Left ventricle myocardium superior (tissue), 1 donor: Measurements from ENCODE around the gene KCND2. TPM values are rescaled to one million over a fixed set of nuclear protein-coding genes. Genes with fewer than 3 reads are reported as not detected.

Experiments used
- ATAC-seq: fragments of 200-7000 bp; cut with Tn5 transposase; one replicate; pipeline ENCODE4 v1.9.1; 2020; ENCODE audit warnings: mild to moderate bottlenecking, moderate library complexity
- DNase-seq: peaks from one replicate; pipeline ENCODE4 v3.0.0-alpha.2; 2020
- intact Hi-C: fragments of 100-400 bp; cut with micrococcal nuclease; formaldehyde crosslinking; loops from one replicate; pipeline ENCODE4 v1.11.0; 2022
- total RNA-seq: library from RNA; stranded (reverse); fragmentation: NEBNext Ultra II Directional; extraction: Animal tissue kit (Norgen Biotek cat#: 25700); gene quantifications from one replicate; pipeline ENCODE4 v1.2.1, GENCODE V29; 2021
- donor health status: DM: no; HTN: yes; CAD: no; lungs with severe emphysema.

Gene KCND2
- total RNA-seq, 1 donor from 2014 or later, result 0.07 TPM

GRCh38 chr7:120402079-120402767, 129.2 kb downstream of the KCND2 start:
- intact Hi-C loops, result no loop called here
- no peak for ATAC-seq
- DNase-seq, result no peak

- ATAC-seq, result no peak
- intact Hi-C loops, result no loop called here
Observed at GRCh38 chr7:120402801-120403200, 129.8 kb downstream of the KCND2 start.

DNA sequence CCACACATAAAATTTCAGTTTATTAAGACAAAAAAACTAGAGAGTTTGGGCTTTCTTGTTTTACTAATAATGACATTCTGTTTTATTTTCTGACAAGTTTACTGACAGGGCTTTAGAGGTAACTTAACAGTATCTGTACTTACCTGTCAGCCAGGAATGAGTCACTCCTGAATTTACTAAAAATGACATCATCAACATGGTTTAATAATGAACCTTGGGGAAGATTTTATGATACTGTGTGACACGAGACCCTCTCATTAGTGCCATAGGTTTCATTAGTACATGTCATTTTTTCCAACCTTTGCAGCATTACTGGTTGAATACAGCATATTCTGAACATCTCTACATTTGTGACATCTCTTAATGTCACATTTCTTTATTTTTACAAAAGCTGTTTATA, 131.1 kb downstream of the KCND2 start:
- DNase-seq (no peak), ATAC-seq (no peak)
- intact Hi-C loops, result no loop called here

More at GRCh38 chr7:120402801-120403200, 129.8 kb downstream of the KCND2 start:
- DNase-seq, result no peak

- intact Hi-C loops, result no loop called here
- DNase-seq (no peak), ATAC-seq (no peak)
Observed at GRCh38 chr7:120405652-120406051, 132.7 kb downstream of the KCND2 start.

- intact Hi-C loops, result no loop called here
- no peak for DNase-seq
- ATAC-seq, result no peak
Observed at GRCh38 chr7:120407010-120407409, 134.0 kb downstream of the KCND2 start.

- ATAC-seq (no peak), DNase-seq (no peak)
- intact Hi-C loops, result no loop called here
Observed at GRCh38 chr7:120412139-120413050, 139.4 kb downstream of the KCND2 start.

DNA sequence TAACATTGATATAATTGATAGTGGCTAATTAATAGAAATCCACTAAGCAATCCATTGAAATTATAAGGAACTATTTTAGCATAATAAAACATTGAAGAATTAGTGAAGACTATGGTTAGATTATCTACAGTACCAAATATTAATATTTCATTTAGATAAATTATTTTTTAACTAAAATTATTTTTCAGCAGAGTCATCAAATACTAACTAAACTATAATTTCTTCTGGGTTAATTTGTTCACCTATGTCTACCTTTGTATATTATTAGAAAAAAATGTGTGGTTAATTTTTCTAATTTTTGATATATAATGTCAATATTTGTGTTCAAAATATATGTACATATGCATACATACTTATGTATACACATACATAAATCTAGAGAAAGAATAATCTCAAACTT, 140.2 kb downstream of the KCND2 start:
- ATAC-seq (no peak), DNase-seq (no peak)
- intact Hi-C loops, result no loop called here

DNA sequence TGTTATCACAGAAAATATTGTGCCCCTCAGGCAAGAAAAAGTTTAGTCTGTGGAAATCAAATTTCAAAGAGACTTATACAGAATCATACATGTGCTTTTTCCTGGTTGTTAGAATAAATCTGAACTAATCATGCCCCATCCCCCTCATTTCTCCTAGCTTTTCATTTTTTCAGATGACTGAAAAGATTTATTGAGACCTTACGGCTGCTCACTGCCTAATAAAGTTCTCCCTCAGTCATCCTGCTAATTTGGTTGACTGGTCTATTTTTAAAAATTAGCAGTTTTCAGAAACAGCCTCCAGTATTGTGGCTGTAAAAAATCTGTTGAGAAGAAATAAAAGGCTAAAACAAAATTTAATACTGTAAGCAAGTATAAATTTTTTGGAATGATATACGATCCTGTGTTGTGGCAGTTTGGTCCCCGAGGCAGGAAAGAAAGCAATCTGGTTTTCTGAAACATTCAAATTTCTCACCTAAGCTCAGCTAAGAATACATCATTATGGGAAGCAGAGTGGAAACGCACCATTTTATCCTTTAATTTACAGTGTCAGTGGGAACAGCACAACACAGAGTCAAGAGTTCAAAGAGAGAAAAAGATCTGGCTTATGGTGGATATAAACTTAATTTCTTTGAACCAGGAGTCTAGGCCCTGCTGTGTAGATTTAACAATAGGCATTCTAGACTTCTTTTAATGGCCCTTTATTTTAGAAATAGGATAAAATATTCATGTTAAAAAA, 144.4 kb downstream of the KCND2 start:
- DNase-seq, result no peak
- intact Hi-C loops, result no loop called here
- no peak for ATAC-seq

DNA sequence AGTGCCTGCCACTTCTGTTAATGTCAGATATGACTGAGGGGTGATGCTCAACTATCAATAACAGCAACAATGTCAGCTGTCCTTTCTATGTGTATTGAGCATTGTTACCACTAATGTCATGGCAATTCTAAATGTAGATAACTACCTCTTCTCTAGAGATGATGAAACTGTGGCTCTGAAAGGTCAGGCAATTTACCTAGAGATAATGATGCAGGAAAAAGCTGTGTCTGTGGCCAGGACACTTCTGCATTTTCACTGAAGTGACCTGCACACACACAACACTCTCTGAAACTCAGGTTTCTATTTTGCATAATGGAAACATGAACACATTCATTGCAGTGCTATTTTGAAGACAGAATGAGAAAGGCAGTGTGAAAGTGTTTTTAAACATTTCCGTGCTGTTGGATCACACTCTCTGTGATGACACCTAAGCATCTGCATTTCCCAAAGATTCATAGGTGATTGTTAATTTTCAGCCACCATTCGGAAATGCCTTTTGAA, 148.2 kb downstream of the KCND2 start:
- intact Hi-C loops, result no loop called here
- no peak for ATAC-seq
- DNase-seq, result no peak

- ATAC-seq, result no peak
- intact Hi-C loops, result no loop called here
- no peak for DNase-seq
Observed at GRCh38 chr7:120431016-120431415, 158.0 kb downstream of the KCND2 start.

- ATAC-seq (no peak), DNase-seq (no peak)
- intact Hi-C loops, result no loop called here
Observed at GRCh38 chr7:120436487-120437060, 163.6 kb downstream of the KCND2 start.

DNA sequence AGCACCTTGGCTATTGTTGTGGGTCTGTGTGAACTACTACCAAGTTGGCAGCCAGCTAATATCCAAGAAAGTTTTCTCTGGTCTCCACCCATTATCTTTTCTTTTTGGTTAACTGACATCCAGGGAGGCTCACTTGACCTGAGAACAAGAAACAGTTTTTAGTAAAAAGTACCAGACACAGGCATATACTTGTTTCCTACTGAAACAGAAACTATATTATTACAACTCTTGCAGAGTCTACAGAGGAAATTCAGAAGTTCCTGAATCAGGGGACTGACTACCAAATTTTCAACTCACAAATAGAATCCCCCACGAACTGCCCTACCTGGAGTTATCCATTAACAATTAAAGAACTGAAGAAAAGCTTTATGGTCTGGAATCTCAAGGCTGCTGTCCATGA, 168.9 kb downstream of the KCND2 start:
- no peak for ATAC-seq
- no peak for DNase-seq
- intact Hi-C loops, result no loop called here

GRCh38 chr7:120442838-120443237, 169.9 kb downstream of the KCND2 start:
- ATAC-seq, result no peak
- intact Hi-C loops, result no loop called here
- no peak for DNase-seq

DNA sequence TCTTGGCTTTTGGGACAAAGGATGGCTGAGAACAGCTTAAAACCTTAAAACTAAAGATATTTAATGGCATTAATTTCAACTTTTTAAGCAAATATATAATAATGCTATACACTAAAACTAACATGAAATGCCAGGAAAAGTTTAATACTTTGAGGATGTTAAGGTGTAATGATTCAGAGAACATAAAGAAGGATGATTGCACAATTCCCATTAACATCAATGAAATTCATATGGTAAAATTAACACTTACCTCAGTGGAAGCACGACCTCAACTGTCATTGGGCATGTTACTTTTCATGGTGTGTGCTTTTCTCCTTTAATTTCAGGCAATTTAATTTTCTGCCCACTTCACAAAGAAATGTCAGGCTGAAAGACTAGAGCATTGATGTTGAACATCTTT, 171.7 kb downstream of the KCND2 start:
- DNase-seq (no peak), ATAC-seq (no peak)
- intact Hi-C loops, result no loop called here

DNA sequence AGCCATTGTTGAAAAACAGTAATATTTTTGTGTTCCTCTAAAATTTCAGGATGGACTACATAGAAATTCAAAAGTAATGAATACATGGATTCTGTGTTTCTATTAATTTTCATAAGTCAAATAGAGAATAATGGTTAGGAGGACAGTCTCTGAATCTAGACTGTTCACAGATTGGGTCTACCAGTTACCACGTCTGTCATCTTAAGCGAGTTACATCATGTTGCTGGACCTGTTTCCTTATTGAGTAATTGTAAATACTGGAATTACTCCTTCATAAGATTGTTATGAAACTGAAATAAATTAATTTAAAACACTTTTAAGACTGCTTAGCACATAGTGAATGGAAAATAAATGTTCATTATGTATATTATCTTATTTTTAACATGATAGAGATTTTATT, 172.3 kb downstream of the KCND2 start:
- no peak for ATAC-seq
- intact Hi-C loops, result no loop called here

GRCh38 chr7:120452665-120453064, 179.7 kb downstream of the KCND2 start:
- intact Hi-C loops, result no loop called here
- ATAC-seq, result no peak
- no peak for DNase-seq

More for the DNA sequence above, 172.3 kb downstream of the KCND2 start:
- no peak for DNase-seq

DNA sequence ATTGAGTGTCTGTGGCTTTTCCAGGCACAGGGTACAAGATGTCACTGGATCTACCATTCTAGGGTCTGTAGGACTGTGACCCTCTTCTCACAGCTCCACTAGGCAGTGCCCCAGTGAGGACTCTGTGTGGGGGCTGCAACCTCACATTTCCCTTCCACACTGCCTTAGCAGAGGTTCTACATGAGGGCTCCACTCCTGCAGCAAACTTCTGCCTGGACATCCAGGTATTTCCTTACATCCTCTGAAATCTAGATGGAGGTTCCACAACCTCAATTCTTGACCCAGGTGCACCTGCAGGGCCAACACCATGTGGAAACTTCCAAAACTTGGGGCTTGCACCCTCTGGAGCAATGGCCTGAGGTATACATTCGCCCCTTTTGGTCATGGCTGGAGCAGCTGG, 183.7 kb downstream of the KCND2 start:
- ATAC-seq (no peak), DNase-seq (no peak)
- intact Hi-C loops, result no loop called here

DNA sequence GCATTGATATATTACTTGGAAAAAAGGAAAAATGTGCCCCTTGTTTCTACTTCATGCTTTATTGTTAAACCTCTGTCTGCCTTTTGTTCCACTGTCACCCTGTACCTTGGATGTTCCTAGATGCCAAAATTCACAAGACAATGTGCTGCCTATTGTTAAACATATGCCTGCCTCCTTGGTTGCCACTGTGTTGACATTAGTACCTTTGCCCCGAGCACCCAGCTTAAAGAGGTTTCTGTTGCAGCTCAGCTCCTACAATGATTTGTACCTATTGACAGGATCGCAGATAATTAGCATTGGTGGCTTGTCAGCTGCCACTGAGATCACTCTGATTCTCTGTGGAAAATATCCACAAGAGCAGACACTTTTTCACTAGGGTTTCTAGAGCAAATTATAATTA, 188.0 kb downstream of the KCND2 start:
- DNase-seq (no peak), ATAC-seq (no peak)

GRCh38 chr7:120462991-120463390, 190.0 kb downstream of the KCND2 start:
- no peak for ATAC-seq
- intact Hi-C loops, result no loop called here
- DNase-seq, result no peak

More for the DNA sequence above, 188.0 kb downstream of the KCND2 start:
- intact Hi-C loops, result no loop called here
